HL-60 (cell line): ENCODE measurements around the gene CEP72.

Experiments
- DNase-seq, 2 experiments: peaks; one replicate each; pipeline ENCODE4 v3.0.0-alpha.2; 2010 to 2020; ENCODE audit warnings: low read depth in 1 of 2, low spot score in 1 of 2
- H3K27ac ChIP-seq: fragments of 250-450 bp; sonication (Bioruptor Pico); replicated peaks from 2 replicates; pipeline ENCODE4 v1.5.1; 2020; ENCODE audit warnings: mild to moderate bottlenecking, moderate library complexity
- H3K27me3 ChIP-seq: fragments of 250-450 bp; sonication (Bioruptor Pico); 2 replicates; pipeline ENCODE4 v1.5.1; 2021; ENCODE audit warnings: mild to moderate bottlenecking, moderate library complexity; ENCODE audit not compliant: insufficient read depth, poor library complexity, severe bottlenecking
- H3K4me3 ChIP-seq: replicated peaks from 2 replicates; pipeline ENCODE4 v1.5.1; 2011; ENCODE audit warnings: mild to moderate bottlenecking, control low read depth, low read length; ENCODE audit not compliant: insufficient read depth
- CTCF ChIP-seq: IDR thresholded peaks from one replicate; pipeline ENCODE4 v1.5.1; 2011; ENCODE audit warnings: low read length, control low read depth, inconsistent platforms; ENCODE audit not compliant: insufficient read depth
- GABPA ChIP-seq: IDR thresholded peaks from 2 replicates; pipeline ENCODE4 v1.6.1; 2012; ENCODE audit warnings: low read depth
- POLR2AphosphoS5 ChIP-seq: IDR thresholded peaks from 2 replicates; pipeline ENCODE4 v1.6.1; 2012; ENCODE audit warnings: low read depth
- SPI1 ChIP-seq: IDR thresholded peaks from 2 replicates; pipeline ENCODE4 v1.6.1; 2012; ENCODE audit warnings: low read depth, mild to moderate bottlenecking, borderline replicate concordance
- TF ChIP-seq, protein P1 (sequence below): IDR thresholded peaks from 2 replicates; pipeline ENCODE4 v1.6.1; 2012; ENCODE audit warnings: low read depth; ENCODE audit not compliant: insufficient replicate concordance

The CEP72 gene

DNA sequence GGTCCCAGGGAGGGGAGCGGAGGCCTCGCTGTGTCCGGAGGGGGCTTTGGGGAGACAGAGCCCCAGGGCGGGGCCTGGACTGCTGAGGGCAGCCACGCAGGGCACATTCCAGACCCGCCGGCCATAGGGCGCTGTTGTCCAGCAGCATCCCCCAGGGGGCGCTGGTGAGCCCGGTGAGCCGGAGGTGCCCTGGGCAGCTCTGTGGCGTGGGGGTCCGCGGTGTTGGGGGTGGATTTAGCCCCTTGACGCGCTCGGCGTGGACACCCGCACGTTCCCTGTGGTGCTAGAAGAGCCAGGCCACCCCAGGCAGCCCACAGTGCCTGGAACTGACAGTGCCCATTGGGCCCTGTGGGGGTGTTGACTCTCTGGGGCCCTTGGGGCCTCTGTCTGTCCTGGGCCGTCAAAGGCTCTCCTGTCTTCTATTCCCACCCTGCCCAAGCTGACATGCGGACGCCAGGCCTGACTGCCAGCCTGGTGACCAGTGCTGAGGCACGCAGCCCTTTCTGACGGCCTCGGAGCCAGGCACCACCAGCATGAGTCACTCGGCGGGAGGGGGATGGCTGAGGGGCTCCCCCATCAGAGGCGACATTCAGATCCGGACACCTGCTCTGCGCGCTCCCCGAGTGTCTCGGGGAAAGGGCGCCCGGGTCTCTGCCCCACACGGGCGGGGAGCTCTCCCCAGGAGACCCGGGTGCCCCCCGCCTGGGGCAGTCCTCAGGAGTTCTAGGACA lies 57.1 kb downstream of the CEP72 start:
- H3K27me3 ChIP-seq: peaks cover 20% of the 10 kb centered on the region
- H3K4me3 ChIP-seq: no peak overlapping the region
- TF ChIP-seq CTCF (no peak), GABPA (no peak), SPI1 (no peak), POLR2AphosphoS5 (no peak)
- TF ChIP-seq, protein P1, sequence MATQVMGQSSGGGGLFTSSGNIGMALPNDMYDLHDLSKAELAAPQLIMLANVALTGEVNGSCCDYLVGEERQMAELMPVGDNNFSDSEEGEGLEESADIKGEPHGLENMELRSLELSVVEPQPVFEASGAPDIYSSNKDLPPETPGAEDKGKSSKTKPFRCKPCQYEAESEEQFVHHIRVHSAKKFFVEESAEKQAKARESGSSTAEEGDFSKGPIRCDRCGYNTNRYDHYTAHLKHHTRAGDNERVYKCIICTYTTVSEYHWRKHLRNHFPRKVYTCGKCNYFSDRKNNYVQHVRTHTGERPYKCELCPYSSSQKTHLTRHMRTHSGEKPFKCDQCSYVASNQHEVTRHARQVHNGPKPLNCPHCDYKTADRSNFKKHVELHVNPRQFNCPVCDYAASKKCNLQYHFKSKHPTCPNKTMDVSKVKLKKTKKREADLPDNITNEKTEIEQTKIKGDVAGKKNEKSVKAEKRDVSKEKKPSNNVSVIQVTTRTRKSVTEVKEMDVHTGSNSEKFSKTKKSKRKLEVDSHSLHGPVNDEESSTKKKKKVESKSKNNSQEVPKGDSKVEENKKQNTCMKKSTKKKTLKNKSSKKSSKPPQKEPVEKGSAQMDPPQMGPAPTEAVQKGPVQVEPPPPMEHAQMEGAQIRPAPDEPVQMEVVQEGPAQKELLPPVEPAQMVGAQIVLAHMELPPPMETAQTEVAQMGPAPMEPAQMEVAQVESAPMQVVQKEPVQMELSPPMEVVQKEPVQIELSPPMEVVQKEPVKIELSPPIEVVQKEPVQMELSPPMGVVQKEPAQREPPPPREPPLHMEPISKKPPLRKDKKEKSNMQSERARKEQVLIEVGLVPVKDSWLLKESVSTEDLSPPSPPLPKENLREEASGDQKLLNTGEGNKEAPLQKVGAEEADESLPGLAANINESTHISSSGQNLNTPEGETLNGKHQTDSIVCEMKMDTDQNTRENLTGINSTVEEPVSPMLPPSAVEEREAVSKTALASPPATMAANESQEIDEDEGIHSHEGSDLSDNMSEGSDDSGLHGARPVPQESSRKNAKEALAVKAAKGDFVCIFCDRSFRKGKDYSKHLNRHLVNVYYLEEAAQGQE: no peak
- DNase-seq: no peak
- H3K27ac ChIP-seq: no peak overlapping the region

- Histone ChIP-seq H3K4me3 (no peak overlapping the region), H3K27me3 (peaks cover 20% of the 10 kb centered on the region), H3K27ac (no peak overlapping the region)
- DNase-seq: no peak
- no peak for TF ChIP-seq GABPA
- no peak for TF ChIP-seq CTCF
- no peak for TF ChIP-seq POLR2AphosphoS5
- no peak for TF ChIP-seq SPI1
- TF ChIP-seq, protein P1: no peak
Measured at GRCh38 chr5:669842-670395, 57.8 kb downstream of the CEP72 start.

- H3K27me3 ChIP-seq: peaks cover 20% of the 10 kb centered on the region
- no peak overlapping the region for H3K27ac ChIP-seq
- no peak; the same call in none of the 2 replicates for TF ChIP-seq POLR2AphosphoS5
- TF ChIP-seq, protein P1: no peak
- TF ChIP-seq SPI1: no peak
- TF ChIP-seq CTCF: no peak
Measured at GRCh38 chr5:670396-671270, 58.5 kb downstream of the CEP72 start.

More at GRCh38 chr5:670396-671270, 58.5 kb downstream of the CEP72 start:
- DNase-seq: no peak
- no peak overlapping the region for H3K4me3 ChIP-seq
